NCI-H2196 (cell line): ENCODE measurements around the gene NEIL3.

Source experiments
- DNase-seq: peaks from one replicate; lab custom pipeline; 2025; ENCODE audit not compliant: unreplicated experiment; lab: John Stamatoyannopoulos, UW

The NEIL3 gene

GRCh38 chr4:177369372-177369771, 59.7 kb downstream of the NEIL3 start:
- no peak for DNase-seq

- no peak for DNase-seq
Measured at GRCh38 chr4:177371461-177371860, 61.8 kb downstream of the NEIL3 start.

- DNase-seq: no peak
Measured at GRCh38 chr4:177374966-177375365, 65.3 kb downstream of the NEIL3 start.

- no peak for DNase-seq
Measured at GRCh38 chr4:177375372-177375771, 65.7 kb downstream of the NEIL3 start.

GRCh38 chr4:177376024-177376423, 66.3 kb downstream of the NEIL3 start:
- no peak for DNase-seq

- DNase-seq: no peak
Measured at GRCh38 chr4:177380730-177381287, 71.1 kb downstream of the NEIL3 start.

- no peak for DNase-seq
Measured at GRCh38 chr4:177381762-177382310, 72.2 kb downstream of the NEIL3 start.

- DNase-seq: no peak
Measured at GRCh38 chr4:177384856-177385397, 75.3 kb downstream of the NEIL3 start.

- DNase-seq: no peak
Measured at GRCh38 chr4:177385576-177386277, 76.1 kb downstream of the NEIL3 start.

GRCh38 chr4:177386278-177386815, 76.7 kb downstream of the NEIL3 start:
- no peak for DNase-seq

GRCh38 chr4:177391287-177391686, 81.6 kb downstream of the NEIL3 start:
- no peak for DNase-seq

GRCh38 chr4:177391953-177392352, 82.3 kb downstream of the NEIL3 start:
- DNase-seq: no peak

- DNase-seq: no peak
Measured at GRCh38 chr4:177393236-177393635, 83.6 kb downstream of the NEIL3 start.

GRCh38 chr4:177396352-177396751, 86.7 kb downstream of the NEIL3 start:
- no peak for DNase-seq

- no peak for DNase-seq
Measured at GRCh38 chr4:177400030-177400429, 90.4 kb downstream of the NEIL3 start.

- DNase-seq: no peak
Measured at GRCh38 chr4:177401658-177402273, 92.1 kb downstream of the NEIL3 start.

GRCh38 chr4:177403746-177404145, 94.1 kb downstream of the NEIL3 start:
- no peak for DNase-seq

GRCh38 chr4:177404342-177404741, 94.7 kb downstream of the NEIL3 start:
- no peak for DNase-seq

GRCh38 chr4:177404986-177405385, 95.3 kb downstream of the NEIL3 start:
- no peak for DNase-seq

- DNase-seq: no peak
Measured at GRCh38 chr4:177405508-177405907, 95.8 kb downstream of the NEIL3 start.

- no peak for DNase-seq
Measured at GRCh38 chr4:177408023-177408422, 98.3 kb downstream of the NEIL3 start.

- no peak for DNase-seq
Measured at GRCh38 chr4:177410566-177410965, 100.9 kb downstream of the NEIL3 start.
